Panc1 (cell line): ENCODE data around the gene KCNH5. TPM values are rescaled to one million over a fixed set of nuclear protein-coding genes. Genes with fewer than 3 reads are reported as not detected.

ENCODE experiments used
- ATAC-seq: fragments of 200-7000 bp; cut with Tn5 transposase; 2 replicates; pipeline ENCODE4 v1.9.1; 2020; ENCODE audit warnings: mild to moderate bottlenecking, moderate library complexity
- BruUV-seq: library from RNA; stranded (reverse); fragments of 400-500 nt; replicated peaks from 2 replicates; lab custom pipeline; 2021; lab: Mats Ljungman, UMichigan
- CTCF ChIA-PET: fragments of 300-600 bp; sonication (Branson Sonifier 250); formaldehyde crosslinking; loops from one replicate; lab custom pipeline; 2022; ENCODE audit warnings: antibody characterized with exemption; lab: Charles Lee
- POLR2A ChIA-PET: fragments of 300-600 bp; sonication (Branson Sonifier 250); formaldehyde crosslinking; loops from one replicate; lab custom pipeline; 2022; ENCODE audit warnings: antibody characterized with exemption; lab: Charles Lee
- DNase-seq: peaks from one replicate; pipeline ENCODE4 v3.0.0-alpha.2; 2010; ENCODE audit warnings: low read depth, low spot score
- H3K27ac ChIP-seq: 2 replicates; pipeline ENCODE4 v1.5.1; 2011; ENCODE audit warnings: mild to moderate bottlenecking, low read length, inconsistent platforms
- H3K27me3 ChIP-seq: fragments of 200-500 bp; sonication (Bioruptor generic); 2 replicates; pipeline ENCODE4 v1.6.0; 2014; ENCODE audit warnings: low read length, inconsistent platforms; ENCODE audit not compliant: control insufficient read depth, insufficient read depth
- H3K36me3 ChIP-seq: fragments of 200-500 bp; sonication (Bioruptor generic); 2 replicates; pipeline ENCODE4 v1.5.1; 2014; ENCODE audit warnings: inconsistent platforms, mild to moderate bottlenecking, low read length, moderate library complexity; ENCODE audit not compliant: control insufficient read depth, insufficient read depth
- H3K4me1 ChIP-seq: 2 replicates; pipeline ENCODE4 v1.5.1; 2011; ENCODE audit warnings: inconsistent platforms, mild to moderate bottlenecking, low read length, moderate library complexity; ENCODE audit not compliant: control insufficient read depth, insufficient read depth
- H3K4me3 ChIP-seq, 2 experiments: 2 replicates each; pipeline ENCODE4 v1.5.1; 2011 to 2012; ENCODE audit warnings: low read depth in 2 of 2, low read length in 2 of 2, mild to moderate bottlenecking in 2 of 2, inconsistent platforms in 1 of 2, moderate library complexity in 1 of 2
- H3K9me3 ChIP-seq: fragments of 200-500 bp; sonication (Bioruptor generic); 2 replicates; pipeline ENCODE4 v1.5.1; 2014; ENCODE audit warnings: low read depth, mild to moderate bottlenecking, inconsistent platforms, low read length, moderate library complexity; ENCODE audit not compliant: control insufficient read depth, insufficient read depth
- POLR2AphosphoS5 ChIP-seq: IDR thresholded peaks from 2 replicates; pipeline ENCODE4 v1.6.1; 2012; ENCODE audit warnings: mild to moderate bottlenecking, low read depth, low read length, moderate library complexity
- REST ChIP-seq, 2 experiments: IDR thresholded peaks; 2 replicates each; pipeline ENCODE4 v1.6.1; 2011 to 2012; ENCODE audit warnings: low read depth in 2 of 2, control low read depth in 1 of 2, low read length in 1 of 2, mild to moderate bottlenecking in 1 of 2, moderate library complexity in 1 of 2; ENCODE audit not compliant: insufficient read depth in 1 of 2
- SIN3A ChIP-seq: IDR thresholded peaks from 2 replicates; pipeline ENCODE4 v1.6.1; 2012; ENCODE audit warnings: low read depth, mild to moderate bottlenecking, low read length, moderate library complexity, borderline replicate concordance; ENCODE audit not compliant: insufficient read depth
- TCF7L2 ChIP-seq: IDR thresholded peaks from 2 replicates; pipeline ENCODE4 v1.6.1; 2011; ENCODE audit warnings: mild to moderate bottlenecking, low read depth, low read length, inconsistent platforms
- in situ Hi-C: cut with HindIII; loops from 2 replicates; pipeline ENCODE4 v1.10.0; 2016; ENCODE audit warnings: low sequenced_read_pairs, low pct_unique_long_range_greater_than_20kb
- intact Hi-C: fragments of 100-400 bp; cut with micrococcal nuclease; formaldehyde crosslinking; loops from one replicate; pipeline ENCODE4 v1.10.0; 2022; ENCODE audit not compliant: unreplicated experiment
- total RNA-seq: library from RNA; stranded (reverse); gene quantifications from one replicate; pipeline ENCODE4 v1.2.1, GENCODE V29; 2021; ENCODE audit not compliant: unreplicated experiment
- TF ChIP-seq, protein P1 (sequence below): fragments of 450-650 bp; IDR thresholded peaks from 2 replicates; pipeline ENCODE4 v1.5.1; 2017; ENCODE audit warnings: mild to moderate bottlenecking

Gene KCNH5
- total RNA-seq, 1 experiment from 2014 or later = not detected

GRCh38 chr14:62734831-62735230 lies 310.4 kb downstream of the KCNH5 start:
- Histone ChIP-seq H3K4me1 (no peaks in the 10 kb centered on the region), H3K9me3 (no peaks in the 10 kb centered on the region), H3K36me3 (no peaks in the 10 kb centered on the region), H3K4me3 (no peak overlapping the region), H3K27ac (no peak overlapping the region), H3K27me3 (no peaks in the 10 kb centered on the region)
- TF ChIP-seq, protein P1, sequence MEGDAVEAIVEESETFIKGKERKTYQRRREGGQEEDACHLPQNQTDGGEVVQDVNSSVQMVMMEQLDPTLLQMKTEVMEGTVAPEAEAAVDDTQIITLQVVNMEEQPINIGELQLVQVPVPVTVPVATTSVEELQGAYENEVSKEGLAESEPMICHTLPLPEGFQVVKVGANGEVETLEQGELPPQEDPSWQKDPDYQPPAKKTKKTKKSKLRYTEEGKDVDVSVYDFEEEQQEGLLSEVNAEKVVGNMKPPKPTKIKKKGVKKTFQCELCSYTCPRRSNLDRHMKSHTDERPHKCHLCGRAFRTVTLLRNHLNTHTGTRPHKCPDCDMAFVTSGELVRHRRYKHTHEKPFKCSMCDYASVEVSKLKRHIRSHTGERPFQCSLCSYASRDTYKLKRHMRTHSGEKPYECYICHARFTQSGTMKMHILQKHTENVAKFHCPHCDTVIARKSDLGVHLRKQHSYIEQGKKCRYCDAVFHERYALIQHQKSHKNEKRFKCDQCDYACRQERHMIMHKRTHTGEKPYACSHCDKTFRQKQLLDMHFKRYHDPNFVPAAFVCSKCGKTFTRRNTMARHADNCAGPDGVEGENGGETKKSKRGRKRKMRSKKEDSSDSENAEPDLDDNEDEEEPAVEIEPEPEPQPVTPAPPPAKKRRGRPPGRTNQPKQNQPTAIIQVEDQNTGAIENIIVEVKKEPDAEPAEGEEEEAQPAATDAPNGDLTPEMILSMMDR = no peak
- TF ChIP-seq POLR2AphosphoS5 (no peak), REST (IDR thresholded peaks at IDR 0.05; ENCODE audit: insufficient read depth in 1 of 2, low read depth in 2 of 2, low read length in 1 of 2) (no peak), SIN3A (no peak), TCF7L2 (no peak)
- in situ Hi-C loops (no loop called here), intact Hi-C loops (no loop called here)
- ATAC-seq (no peak), DNase-seq (no peak)
- ChIA-PET CTCF (no interaction called here), POLR2A (interaction anchor here (0.6 kb wide), 1 partner anchor 244 kb away, joined by 3 read pairs; no protein-coding TSS in a partner anchor)
- BruUV-seq = no TSS peak

DNA sequence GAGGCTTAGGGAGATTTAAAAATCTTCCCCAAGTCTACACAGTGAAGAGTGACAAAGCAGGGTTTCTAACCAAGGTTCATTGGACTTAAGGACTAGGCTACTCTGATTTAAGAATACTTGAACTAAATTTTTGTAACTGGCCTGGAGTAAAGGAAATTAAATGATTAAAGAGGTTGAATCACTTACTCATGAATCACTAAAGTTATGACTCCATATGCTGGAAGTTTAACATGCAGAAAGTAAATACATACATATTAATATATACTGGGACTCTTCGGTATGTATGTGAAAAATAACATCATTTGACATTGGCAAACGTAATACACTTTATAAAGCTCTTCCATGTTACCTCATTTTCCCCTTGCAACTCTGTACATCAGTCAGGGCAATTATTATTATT lies 322.9 kb downstream of the KCNH5 start:
- in situ Hi-C loops (no loop called here), intact Hi-C loops (no loop called here)
- no peaks in the 10 kb centered on the region for H3K9me3 ChIP-seq
- no peak for TF ChIP-seq POLR2AphosphoS5
- TF ChIP-seq SIN3A = no peak
- no peak for TF ChIP-seq REST (IDR thresholded peaks at IDR 0.05; ENCODE audit: insufficient read depth in 1 of 2, low read depth in 2 of 2, low read length in 1 of 2)
- no peak for TF ChIP-seq TCF7L2
- TF ChIP-seq, protein P1 = no peak
- no TSS peak for BruUV-seq
- no peak overlapping the region for H3K4me3 ChIP-seq
- no peaks in the 10 kb centered on the region for H3K27me3 ChIP-seq
- CTCF ChIA-PET = no interaction called here
- H3K36me3 ChIP-seq = no peaks in the 10 kb centered on the region
- DNase-seq (no peak), ATAC-seq (no peak)
- POLR2A ChIA-PET = no interaction called here
- no peaks in the 10 kb centered on the region for H3K4me1 ChIP-seq
- no peak overlapping the region for H3K27ac ChIP-seq
